OCI-LY7 (cell line): ENCODE data around the gene FRMD1. TPM values are rescaled to one million over a fixed set of nuclear protein-coding genes. Genes with fewer than 3 reads are reported as not detected.

Source experiments
- BruUV-seq: library from RNA; stranded (reverse); fragments of 400-500 nt; replicated peaks from 2 replicates; lab custom pipeline; 2021; lab: Mats Ljungman, UMichigan
- CTCF ChIA-PET: fragments of 300-600 bp; sonication (Branson Sonifier 250); formaldehyde crosslinking; loops from one replicate; lab custom pipeline; 2022; ENCODE audit warnings: antibody characterized with exemption; ENCODE audit not compliant: unreplicated experiment; lab: Charles Lee
- POLR2A ChIA-PET: fragments of 300-600 bp; sonication (Branson Sonifier 250); formaldehyde crosslinking; loops from one replicate; lab custom pipeline; 2022; ENCODE audit warnings: antibody characterized with exemption; lab: Charles Lee
- DNase-seq: peaks from one replicate; pipeline ENCODE4 v3.0.0-alpha.2; 2015; ENCODE audit warnings: low spot score
- H2AFZ ChIP-seq: fragments of 200-600 bp; sonication (generic), shearing (Covaris generic); 2 replicates; pipeline ENCODE4 v1.6.1; 2014; ENCODE audit warnings: mild to moderate bottlenecking, antibody characterized with exemption, low read length, moderate library complexity
- H3K27ac ChIP-seq: fragments of 200-600 bp; sonication (generic); 2 replicates; pipeline ENCODE4 v1.5.1; 2014; ENCODE audit warnings: mixed run types, low read depth, mild to moderate bottlenecking, moderate library complexity, low read length, inconsistent platforms; ENCODE audit not compliant: poor library complexity, severe bottlenecking
- H3K36me3 ChIP-seq: fragments of 200-600 bp; sonication (generic); 2 replicates; pipeline ENCODE4 v1.6.1; 2014; ENCODE audit warnings: mild to moderate bottlenecking, antibody characterized with exemption, low read length, moderate library complexity, mixed read lengths; ENCODE audit not compliant: insufficient read depth
- H3K4me1 ChIP-seq: fragments of 200-600 bp; sonication (generic); 2 replicates; pipeline ENCODE4 v1.5.1; 2014; ENCODE audit warnings: mild to moderate bottlenecking, low read length; ENCODE audit not compliant: insufficient read depth, poor library complexity, severe bottlenecking
- H3K4me2 ChIP-seq: fragments of 200-600 bp; sonication (generic); 2 replicates; pipeline ENCODE4 v1.6.1; 2014; ENCODE audit warnings: mild to moderate bottlenecking, low read length
- H3K4me3 ChIP-seq: fragments of 200-600 bp; sonication (generic); 2 replicates; pipeline ENCODE4 v1.5.1; 2014; ENCODE audit warnings: mild to moderate bottlenecking, low read depth, low read length; ENCODE audit not compliant: poor library complexity, severe bottlenecking
- H3K79me2 ChIP-seq: fragments of 200-600 bp; sonication (generic); 2 replicates; pipeline ENCODE4 v1.6.1; 2016; ENCODE audit warnings: low read depth, mild to moderate bottlenecking, low read length, moderate library complexity, mixed read lengths; ENCODE audit not compliant: insufficient read depth
- H3K9me2 ChIP-seq: fragments of 200-600 bp; sonication (generic); 2 replicates; pipeline ENCODE4 v1.6.1; 2016; ENCODE audit warnings: mild to moderate bottlenecking, low read length, mixed read lengths; ENCODE audit not compliant: insufficient read depth
- H3K9me3 ChIP-seq: fragments of 200-600 bp; sonication (generic); 2 replicates; pipeline ENCODE4 v1.6.1; 2014; ENCODE audit warnings: mild to moderate bottlenecking, mixed run types, low read length, mixed read lengths
- H4K20me1 ChIP-seq: fragments of 200-600 bp; sonication (generic); 2 replicates; pipeline ENCODE4 v1.6.1; 2014; ENCODE audit warnings: mild to moderate bottlenecking, antibody characterized with exemption, low read length, moderate library complexity, mixed read lengths; ENCODE audit not compliant: insufficient read depth
- EZH2phosphoT487 ChIP-seq: fragments of 200-600 bp; sonication (generic); IDR thresholded peaks from 2 replicates; pipeline ENCODE4 v1.6.1; 2018; ENCODE audit warnings: low read depth, borderline replicate concordance, mild to moderate bottlenecking, mixed run types, antibody characterized with exemption, low read length, moderate library complexity, mixed read lengths
- intact Hi-C: fragments of 100-400 bp; cut with micrococcal nuclease; formaldehyde crosslinking; loops from one replicate; pipeline ENCODE4 v1.10.0; 2022; ENCODE audit not compliant: unreplicated experiment
- total RNA-seq, 2 experiments: library from RNA; depleted of rRNA in 1 of 2; stranded (reverse); fragments of >200 nt in 1 of 2; shearing (Covaris generic) in 1 of 2; gene quantifications; 2 replicates each; pipeline ENCODE4 v1.2.3, GENCODE V29; 2014 to 2022
- TF ChIP-seq, protein P1 (sequence below): fragments of 200-600 bp; sonication (generic); conservative IDR thresholded peaks from 2 replicates; pipeline ENCODE4 v1.5.1; 2014; ENCODE audit warnings: mild to moderate bottlenecking, antibody characterized with exemption, low read length, moderate library complexity, mixed read lengths

FRMD1 gene
- total RNA-seq, 2 experiments from 2014 or later, result not detected

- POLR2A ChIA-PET, result no interaction called here
- H3K4me1 ChIP-seq, result no peaks in the 10 kb centered on the region
- H3K36me3 ChIP-seq, result no peaks in the 10 kb centered on the region
- H3K27ac ChIP-seq, result no peak overlapping the region
- H3K9me3 ChIP-seq, result no peaks in the 10 kb centered on the region
- CTCF ChIA-PET, result no interaction called here
- no peak overlapping the region for H3K4me2 ChIP-seq
- no peaks in the 10 kb centered on the region for H3K9me2 ChIP-seq
- intact Hi-C loops, result no loop called here
- DNase-seq, result no peak
- H3K4me3 ChIP-seq, result no peak overlapping the region
- no peaks in the 10 kb centered on the region for H3K79me2 ChIP-seq
- no peaks in the 10 kb centered on the region for H4K20me1 ChIP-seq
- no peak for TF ChIP-seq EZH2phosphoT487
- TF ChIP-seq, protein P1, sequence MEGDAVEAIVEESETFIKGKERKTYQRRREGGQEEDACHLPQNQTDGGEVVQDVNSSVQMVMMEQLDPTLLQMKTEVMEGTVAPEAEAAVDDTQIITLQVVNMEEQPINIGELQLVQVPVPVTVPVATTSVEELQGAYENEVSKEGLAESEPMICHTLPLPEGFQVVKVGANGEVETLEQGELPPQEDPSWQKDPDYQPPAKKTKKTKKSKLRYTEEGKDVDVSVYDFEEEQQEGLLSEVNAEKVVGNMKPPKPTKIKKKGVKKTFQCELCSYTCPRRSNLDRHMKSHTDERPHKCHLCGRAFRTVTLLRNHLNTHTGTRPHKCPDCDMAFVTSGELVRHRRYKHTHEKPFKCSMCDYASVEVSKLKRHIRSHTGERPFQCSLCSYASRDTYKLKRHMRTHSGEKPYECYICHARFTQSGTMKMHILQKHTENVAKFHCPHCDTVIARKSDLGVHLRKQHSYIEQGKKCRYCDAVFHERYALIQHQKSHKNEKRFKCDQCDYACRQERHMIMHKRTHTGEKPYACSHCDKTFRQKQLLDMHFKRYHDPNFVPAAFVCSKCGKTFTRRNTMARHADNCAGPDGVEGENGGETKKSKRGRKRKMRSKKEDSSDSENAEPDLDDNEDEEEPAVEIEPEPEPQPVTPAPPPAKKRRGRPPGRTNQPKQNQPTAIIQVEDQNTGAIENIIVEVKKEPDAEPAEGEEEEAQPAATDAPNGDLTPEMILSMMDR, result no peak
- BruUV-seq, result no TSS peak
- H2AFZ ChIP-seq, result no peak overlapping the region
These were observed 18.5 kb downstream of the FRMD1 start for GRCh38 chr6:168060521-168060931.

DNA sequence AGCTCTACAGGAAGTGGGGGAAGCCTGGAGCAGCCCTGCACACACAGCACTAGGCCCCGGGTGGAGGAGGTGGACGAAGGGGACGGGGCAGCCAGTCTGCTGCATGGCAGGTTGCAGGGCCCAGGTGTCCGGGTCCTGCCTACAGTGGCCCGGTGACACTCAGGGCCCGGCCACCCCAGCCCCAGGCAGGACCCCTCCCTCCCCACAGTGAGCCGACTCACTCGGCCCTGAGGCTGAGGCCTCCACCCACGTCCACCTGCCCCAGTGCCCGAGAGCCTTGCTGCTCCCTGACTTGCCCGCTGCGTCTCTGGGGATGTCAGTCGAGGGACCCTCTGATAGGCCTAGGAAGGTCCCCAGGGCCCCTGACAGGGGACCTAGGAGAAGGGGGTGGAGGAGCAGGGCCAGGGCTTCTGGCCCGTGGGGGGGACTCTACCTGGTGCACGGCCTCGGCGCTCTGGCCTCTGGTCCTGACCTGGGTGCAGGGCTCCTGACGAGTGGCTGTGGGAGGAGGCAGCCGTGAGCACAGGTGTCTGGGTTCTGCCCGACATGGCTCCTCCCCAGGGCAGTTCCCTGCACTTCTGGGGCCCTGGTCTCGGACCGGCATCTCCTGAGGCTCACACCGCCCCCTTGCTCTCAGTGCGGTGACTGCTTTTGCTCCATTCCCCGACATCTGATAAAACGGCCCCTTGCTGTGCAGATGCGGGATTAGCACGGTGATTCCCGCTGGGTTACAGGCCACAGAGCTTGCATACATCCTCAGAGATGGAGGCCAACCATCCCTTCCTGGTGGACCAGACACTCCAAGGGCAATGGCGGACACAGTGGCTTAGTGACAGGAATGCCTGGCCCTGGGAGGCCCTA, 20.1 kb downstream of the FRMD1 start:
- no peaks in the 10 kb centered on the region for H3K9me2 ChIP-seq
- H3K4me1 ChIP-seq, result no peaks in the 10 kb centered on the region
- POLR2A ChIA-PET, result no interaction called here
- intact Hi-C loops, result no loop called here
- no peak overlapping the region for H2AFZ ChIP-seq
- no peak for TF ChIP-seq EZH2phosphoT487
- TF ChIP-seq, protein P1, result no peak
- H3K36me3 ChIP-seq, result no peaks in the 10 kb centered on the region
- no peak for DNase-seq
- no peak overlapping the region for H3K27ac ChIP-seq
- H4K20me1 ChIP-seq, result no peaks in the 10 kb centered on the region
- H3K9me3 ChIP-seq, result no peaks in the 10 kb centered on the region
- H3K4me2 ChIP-seq, result no peak overlapping the region
- H3K79me2 ChIP-seq, result no peaks in the 10 kb centered on the region
- CTCF ChIA-PET, result no interaction called here
- no peak overlapping the region for H3K4me3 ChIP-seq
- no TSS peak for BruUV-seq

DNA sequence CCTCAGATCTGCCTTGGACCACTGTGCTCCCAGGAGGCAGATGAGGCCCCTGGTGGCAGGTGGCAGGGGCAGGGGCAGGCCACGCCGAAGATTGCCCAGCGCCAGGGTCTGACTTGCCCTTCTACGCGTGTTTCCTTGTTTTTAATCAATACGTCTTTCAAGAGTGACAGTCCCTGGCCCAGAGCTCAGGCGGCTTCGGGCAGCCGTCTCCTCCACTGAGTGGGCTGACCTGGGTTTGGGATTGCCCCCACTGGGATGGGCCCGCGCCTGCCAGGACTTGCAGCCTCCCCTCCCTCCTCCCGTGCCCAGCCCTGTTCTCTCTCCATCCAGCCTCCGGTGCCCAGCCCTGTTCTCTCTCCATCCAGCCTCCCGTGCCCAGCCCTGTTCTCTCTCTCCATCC, 21.2 kb downstream of the FRMD1 start:
- Histone ChIP-seq H3K4me3 (no peak overlapping the region), H3K27ac (no peak overlapping the region), H4K20me1 (no peaks in the 10 kb centered on the region), H3K4me2 (no peak overlapping the region), H3K4me1 (no peaks in the 10 kb centered on the region), H3K9me2 (no peaks in the 10 kb centered on the region), H3K36me3 (no peaks in the 10 kb centered on the region), H3K9me3 (no peaks in the 10 kb centered on the region), H2AFZ (no peak overlapping the region), H3K79me2 (no peaks in the 10 kb centered on the region)
- CTCF ChIA-PET, result no interaction called here
- TF ChIP-seq, protein P1, result no peak
- TF ChIP-seq EZH2phosphoT487, result no peak
- POLR2A ChIA-PET, result no interaction called here
- BruUV-seq, result no TSS peak
- intact Hi-C loops, result no loop called here
- DNase-seq, result no peak
